Right renal pelvis (tissue), 4 donors: ENCODE results near the gene MACROH2A2. TPM values are rescaled to one million over a fixed set of nuclear protein-coding genes. Genes with fewer than 3 reads are reported as not detected.
"Not testable (repeated sequence)": the region's sequence is repeated elsewhere in the genome, so short reads cannot be mapped to it uniquely, and the experiment has no call there.

Experiments used
- DNase-seq, 4 donors: peaks; one replicate each; pipeline ENCODE4 v3.0.0-alpha.2; 2013; ENCODE audit warnings: low read depth in 4 of 4, low spot score in 3 of 4, missing footprints in 1 of 4
- polyA plus RNA-seq, 4 donors: library from polyadenylated mRNA; unstranded; fragments of 120-200 nt; gene quantifications; one replicate each; pipeline ENCODE4 v1.2.1, GENCODE V29; 2013; ENCODE audit not compliant: insufficient read length in 4 of 4

The MACROH2A2 gene
- polyA plus RNA-seq: 10 to 100 TPM; 75.6 to 92.7 (median 84.1) TPM

- peak; percentile 65 to 74 (median 69) for DNase-seq
Measured at GRCh38 chr10:70052462-70053217, at the start of gene MACROH2A2. MACROH2A2 (plus strand) TSS chr10:70052846; CDS start chr10:70075659, 22,813 bp downstream.

- no peak for DNase-seq
Measured at GRCh38 chr10:70007116-70007820, 45.4 kb upstream of the MACROH2A2 start.

- no peak for DNase-seq
Measured at GRCh38 chr10:70031215-70031614, 21.4 kb upstream of the MACROH2A2 start.

- DNase-seq: no peak
Measured at GRCh38 chr10:70032667-70033289, 19.9 kb upstream of the MACROH2A2 start.

- no peak for DNase-seq
Measured at GRCh38 chr10:70034232-70034631, 18.4 kb upstream of the MACROH2A2 start.

- no peak for DNase-seq
Measured at GRCh38 chr10:70035531-70035930, 17.1 kb upstream of the MACROH2A2 start.

GRCh38 chr10:70038923-70039322 lies 13.7 kb upstream of the MACROH2A2 start:
- no peak for DNase-seq

GRCh38 chr10:70041016-70041415 lies 11.6 kb upstream of the MACROH2A2 start:
- no peak for DNase-seq

- DNase-seq: not testable (repeated sequence)
Measured at GRCh38 chr10:70041739-70042138, 10.9 kb upstream of the MACROH2A2 start.

GRCh38 chr10:70047066-70047465 lies 5.6 kb upstream of the MACROH2A2 start:
- DNase-seq: not testable (repeated sequence)

- no peak for DNase-seq
Measured at GRCh38 chr10:70048030-70048723, 4.5 kb upstream of the MACROH2A2 start.

- no peak for DNase-seq
Measured at GRCh38 chr10:70051848-70052247, 798 bp upstream of the MACROH2A2 start.

GRCh38 chr10:70053218-70053840 lies 683 bp downstream of the MACROH2A2 start:
- DNase-seq: peak in 1 of 4 donors; percentile 49

- no peak for DNase-seq
Measured at GRCh38 chr10:70053841-70054288, 1.2 kb downstream of the MACROH2A2 start.

- no peak for DNase-seq
Measured at GRCh38 chr10:70054902-70055301, 2.3 kb downstream of the MACROH2A2 start.

- no peak for DNase-seq
Measured at GRCh38 chr10:70055550-70055949, 2.9 kb downstream of the MACROH2A2 start.

- no peak for DNase-seq
Measured at GRCh38 chr10:70057306-70057705, 4.7 kb downstream of the MACROH2A2 start.

- DNase-seq: no peak
Measured at GRCh38 chr10:70060389-70060788, 7.7 kb downstream of the MACROH2A2 start.

- DNase-seq: no peak
Measured at GRCh38 chr10:70063418-70064098, 10.9 kb downstream of the MACROH2A2 start.

- DNase-seq: no peak
Measured at GRCh38 chr10:70064486-70064885, 11.8 kb downstream of the MACROH2A2 start.
